GM12865 (cell line): ENCODE results near the gene HECW1.

Experiments
- DNase-seq: peaks from one replicate; pipeline ENCODE4 v3.0.0; 2010; ENCODE audit warnings: low read depth
- H3K4me3 ChIP-seq: 2 replicates; pipeline ENCODE4 v1.5.1; 2011; ENCODE audit warnings: mild to moderate bottlenecking, low read depth, low read length, control low read depth
- CTCF ChIP-seq: IDR thresholded peaks from 2 replicates; pipeline ENCODE4 v1.5.1; 2011; ENCODE audit warnings: low read length, control low read depth, low read depth, inconsistent platforms; ENCODE audit not compliant: insufficient read depth; ENCODE audit errors: missing control alignments

HECW1 gene

GRCh38 chr7:43540471-43540870 is 428.0 kb downstream of the HECW1 start:
- DNase-seq = no peak
- no peak overlapping the region for H3K4me3 ChIP-seq
- no peak for TF ChIP-seq CTCF

- no peak overlapping the region for H3K4me3 ChIP-seq
- TF ChIP-seq CTCF = no peak
- no peak for DNase-seq
These were observed 430.3 kb downstream of the HECW1 start for GRCh38 chr7:43542716-43543115.

GRCh38 chr7:43546231-43546630 is 433.8 kb downstream of the HECW1 start:
- no peak overlapping the region for H3K4me3 ChIP-seq
- no peak for TF ChIP-seq CTCF
- no peak for DNase-seq

- DNase-seq = no peak
- no peak overlapping the region for H3K4me3 ChIP-seq
- no peak for TF ChIP-seq CTCF
These were observed 438.0 kb downstream of the HECW1 start for GRCh38 chr7:43550427-43550826.

- DNase-seq = no peak
These were observed 439.7 kb downstream of the HECW1 start for GRCh38 chr7:43552122-43552521.

GRCh38 chr7:43553999-43554398 is 441.6 kb downstream of the HECW1 start:
- TF ChIP-seq CTCF = no peak
- no peak for DNase-seq
- no peak overlapping the region for H3K4me3 ChIP-seq

More at GRCh38 chr7:43552122-43552521, 439.7 kb downstream of the HECW1 start:
- no peak overlapping the region for H3K4me3 ChIP-seq
- TF ChIP-seq CTCF = no peak

- no peak for TF ChIP-seq CTCF
- H3K4me3 ChIP-seq = no peak overlapping the region
- DNase-seq = no peak
These were observed 442.0 kb downstream of the HECW1 start for GRCh38 chr7:43554423-43554822.
